ENCODE results near the gene G6PC2.

Gene G6PC2

DNA sequence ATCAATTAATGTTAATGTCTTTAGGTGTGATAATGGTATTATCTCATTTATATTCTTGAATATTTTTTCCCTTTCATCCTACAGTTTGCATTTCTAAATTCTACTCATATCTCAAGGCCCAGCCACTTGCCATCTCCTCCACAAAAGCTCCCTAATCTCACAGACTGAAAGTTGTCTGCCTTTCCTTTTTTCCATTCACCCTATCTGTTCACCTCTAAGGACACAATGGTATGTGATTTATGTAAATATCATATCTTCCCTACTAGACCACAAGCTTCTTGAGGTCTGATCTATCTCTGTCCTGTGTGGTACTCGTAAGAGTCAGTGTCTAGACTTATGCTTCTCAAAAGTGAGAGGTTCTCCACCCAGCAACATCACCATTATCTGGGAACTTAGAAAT, 7.0 kb upstream of the G6PC2 start:
- CTCF ChIA-PET, result no interaction called here

More for the DNA sequence above, 7.0 kb upstream of the G6PC2 start:
- Histone ChIP-seq H3K4me3 (ENCODE audit: low read depth, low read length) (no peak overlapping the region), H3K36me3 (ENCODE audit: control insufficient read depth in 2 of 2, insufficient read depth in 1 of 2, low read length in 2 of 2) (no peaks in the 10 kb centered on the region), H3K9me3 (ENCODE audit: control insufficient read depth, insufficient read depth, low read depth, low read length) (no peaks in the 10 kb centered on the region), H3K27ac (ENCODE audit: extremely low read depth, low read depth, low read length) (no peak overlapping the region), H3K4me1 (ENCODE audit: control insufficient read depth, insufficient read depth, low read length) (no peaks in the 10 kb centered on the region)
- POLR2A ChIA-PET, result no interaction called here
- no peak for TF ChIP-seq SP2 (tag by site-specific recombination; IDR thresholded peaks at IDR 0.05)
- TF ChIP-seq ZBTB11 (tag by site-specific recombination; conservative IDR thresholded peaks at IDR 0.05; ENCODE audit: low read depth), result no peak
- no peak for TF ChIP-seq ZNF530 (tag by site-specific recombination; IDR thresholded peaks at IDR 0.05; ENCODE audit: low read depth)
- no peak for TF ChIP-seq BCL11B (tag by site-specific recombination; IDR thresholded peaks at IDR 0.05; ENCODE audit: low read depth)
- TF ChIP-seq ZNF548 (tag by site-specific recombination; IDR thresholded peaks at IDR 0.05), result no peak
- no peak for TF ChIP-seq ZNF394 (tag by site-specific recombination; IDR thresholded peaks at IDR 0.05; ENCODE audit: borderline replicate concordance)
- TF ChIP-seq HOXC10 (CRISPR knock-in tag; IDR thresholded peaks at IDR 0.05), result no peak
- TF ChIP-seq ZBTB10 (tag by site-specific recombination; IDR thresholded peaks at IDR 0.05), result no peak
- no peak for TF ChIP-seq PATZ1 (tag by site-specific recombination; IDR thresholded peaks at IDR 0.05)
- TF ChIP-seq ZNF473 (tag by site-specific recombination; IDR thresholded peaks at IDR 0.05), result no peak
- no peak for TF ChIP-seq ZNF2 (tag by site-specific recombination; IDR thresholded peaks at IDR 0.05)
- no peak for TF ChIP-seq ZNF513 (tag by site-specific recombination; IDR thresholded peaks at IDR 0.05)
- TF ChIP-seq MEIS1 (CRISPR knock-in tag; IDR thresholded peaks at IDR 0.05; ENCODE audit: borderline replicate concordance), result no peak
- no peak for TF ChIP-seq ZNF747 (tag by site-specific recombination; IDR thresholded peaks at IDR 0.05)
- TF ChIP-seq ZNF561 (tag by site-specific recombination; IDR thresholded peaks at IDR 0.05; ENCODE audit: borderline replicate concordance), result no peak
- TF ChIP-seq SCRT2 (tag by site-specific recombination; IDR thresholded peaks at IDR 0.05), result no peak
- TF ChIP-seq ATF2 (tag by site-specific recombination; IDR thresholded peaks at IDR 0.05; ENCODE audit: low read depth), result no peak

Data from HEK293 (cell line).